ENCODE measurements around the gene TTC23.

Gene TTC23

GRCh38 chr15:99164119-99164518, 85.3 kb downstream of the TTC23 start:
- no peak for DNase-seq (ENCODE audit: low spot score)

GRCh38 chr15:99163271-99164062, 85.9 kb downstream of the TTC23 start:
- DNase-seq (ENCODE audit: low spot score) = no peak

GRCh38 chr15:99158626-99159412, 90.6 kb downstream of the TTC23 start:
- no peak for DNase-seq (ENCODE audit: low spot score)

- no peak for DNase-seq (ENCODE audit: low spot score)
Observed at GRCh38 chr15:99157456-99157855, 91.9 kb downstream of the TTC23 start.

- DNase-seq (ENCODE audit: low spot score) = no peak
Observed at GRCh38 chr15:99155961-99156443, 93.4 kb downstream of the TTC23 start.

GRCh38 chr15:99154271-99154670, 95.1 kb downstream of the TTC23 start:
- DNase-seq (ENCODE audit: low spot score) = no peak

- no peak for DNase-seq (ENCODE audit: low spot score)
Observed at GRCh38 chr15:99153026-99153535, 96.3 kb downstream of the TTC23 start.

- DNase-seq (ENCODE audit: low spot score) = no peak
Observed at GRCh38 chr15:99151156-99151555, 98.2 kb downstream of the TTC23 start.

- no peak for DNase-seq (ENCODE audit: low spot score)
Observed at GRCh38 chr15:99149366-99149765, 100.0 kb downstream of the TTC23 start.

GRCh38 chr15:99148851-99149276, 100.5 kb downstream of the TTC23 start:
- no peak for DNase-seq (ENCODE audit: low spot score)

- DNase-seq (ENCODE audit: low spot score) = no peak
Observed at GRCh38 chr15:99146661-99147060, 102.7 kb downstream of the TTC23 start.

GRCh38 chr15:99145778-99146177, 103.6 kb downstream of the TTC23 start:
- DNase-seq (ENCODE audit: low spot score) = no peak

- no peak for DNase-seq (ENCODE audit: low spot score)
Observed at GRCh38 chr15:99145005-99145404, 104.4 kb downstream of the TTC23 start.

- DNase-seq (ENCODE audit: low spot score) = no peak
Observed at GRCh38 chr15:99143655-99144610, 105.4 kb downstream of the TTC23 start.

GRCh38 chr15:99143242-99143641, 106.1 kb downstream of the TTC23 start:
- DNase-seq (ENCODE audit: low spot score) = no peak

- DNase-seq (ENCODE audit: low spot score) = no peak
Observed at GRCh38 chr15:99142562-99142961, 106.8 kb downstream of the TTC23 start.

GRCh38 chr15:99141943-99142342, 107.4 kb downstream of the TTC23 start:
- DNase-seq (ENCODE audit: low spot score) = no peak

GRCh38 chr15:99140590-99140989, 108.8 kb downstream of the TTC23 start:
- DNase-seq (ENCODE audit: low spot score) = no peak

GRCh38 chr15:99139276-99139675, 110.1 kb downstream of the TTC23 start:
- no peak for DNase-seq (ENCODE audit: low spot score)

- no peak for DNase-seq (ENCODE audit: low spot score)
Observed at GRCh38 chr15:99138491-99138982, 110.8 kb downstream of the TTC23 start.

- DNase-seq (ENCODE audit: low spot score) = no peak
Observed at GRCh38 chr15:99137877-99138276, 111.5 kb downstream of the TTC23 start.

- no peak for DNase-seq (ENCODE audit: low spot score)
Observed at GRCh38 chr15:99137111-99137546, 112.3 kb downstream of the TTC23 start.

Measured in hematopoietic multipotent progenitor cell treated with erythropoietin and hydrocortisone succinate and interleukin-3 and kit ligand, for 15 days (in vitro differentiated cells).